Common myeloid progenitor, CD34-positive (primary cell): ENCODE data around the gene TSHZ3.

Source experiments
- CTCF ChIA-PET: fragments of 350-600 bp; sonication (Branson Sonifier 250); formaldehyde crosslinking; loops from one replicate; lab custom pipeline; 2021; ENCODE audit warnings: antibody characterized with exemption; lab: Charles Lee
- POLR2A ChIA-PET: fragments of 350-600 bp; sonication (Branson Sonifier 250); formaldehyde crosslinking; loops from one replicate; lab custom pipeline; 2021; ENCODE audit warnings: antibody characterized with exemption; lab: Charles Lee
- DNase-seq, 3 donors: peaks; one replicate each; pipeline versions ENCODE4 v3.0.0 to v3.0.0-alpha.2; 2013
- H3K27ac ChIP-seq, 2 experiments: 1 replicate in 1 of 2; 2 replicates in 1 of 2; pipeline ENCODE4 v1.7.0; 2013; ENCODE audit warnings: inconsistent platforms in 2 of 2, low read length in 2 of 2, mild to moderate bottlenecking in 2 of 2, low read depth in 1 of 2, moderate library complexity in 1 of 2; ENCODE audit not compliant: severe bottlenecking in 2 of 2, insufficient read depth in 1 of 2, poor library complexity in 1 of 2
- H3K27me3 ChIP-seq, 5 experiments: replicated peaks in 2 of 5; 1 replicate in 3 of 5; 2 replicates in 2 of 5; pipeline versions ENCODE4 v1.6.1 to v1.7.0; 2013; ENCODE audit warnings: low read length in 4 of 5, mild to moderate bottlenecking in 2 of 5, moderate library complexity in 2 of 5, inconsistent platforms in 1 of 5; ENCODE audit not compliant: insufficient read depth in 5 of 5, control insufficient read depth in 4 of 5
- H3K36me3 ChIP-seq, 4 experiments: 1 replicate in 2 of 4; 2 replicates in 2 of 4; pipeline versions ENCODE4 v1.6.1 to v1.7.0; 2013; ENCODE audit warnings: low read length in 3 of 4, control low read depth in 1 of 4, mild to moderate bottlenecking in 1 of 4; ENCODE audit not compliant: control insufficient read depth in 4 of 4, insufficient read depth in 4 of 4
- H3K4me1 ChIP-seq, 4 experiments: 1 replicate in 3 of 4; 2 replicates in 1 of 4; pipeline versions ENCODE4 v1.6.1 to v1.7.1; 2013; ENCODE audit warnings: low read length in 3 of 4, mild to moderate bottlenecking in 3 of 4, control low read depth in 1 of 4, inconsistent platforms in 1 of 4, moderate library complexity in 1 of 4; ENCODE audit not compliant: control insufficient read depth in 4 of 4, insufficient read depth in 4 of 4; ENCODE audit errors: control extremely low read depth in 1 of 4
- H3K4me3 ChIP-seq, 7 experiments: 1 replicate in 4 of 7; 2 replicates in 3 of 7; pipeline versions ENCODE4 v1.5.1 to v1.7.0; 2013; ENCODE audit warnings: mild to moderate bottlenecking in 7 of 7, low read length in 6 of 7, moderate library complexity in 6 of 7, inconsistent platforms in 2 of 7, low read depth in 2 of 7, control low read depth in 1 of 7; ENCODE audit not compliant: insufficient read depth in 4 of 7, control insufficient read depth in 1 of 7; ENCODE audit errors: extremely low read depth in 1 of 7
- H3K9me3 ChIP-seq, 5 experiments: 1 replicate in 4 of 5; 2 replicates in 1 of 5; pipeline versions ENCODE4 v1.6.1 to v1.7.1; 2013; ENCODE audit warnings: low read length in 4 of 5, mild to moderate bottlenecking in 2 of 5, inconsistent platforms in 1 of 5, low read depth in 1 of 5, moderate library complexity in 1 of 5; ENCODE audit not compliant: control insufficient read depth in 4 of 5, insufficient read depth in 2 of 5; ENCODE audit errors: control extremely low read depth in 1 of 5
- WGBS: methylation state at CpG from one replicate; pipeline ENCODE4 v1.1.5; 2013; ENCODE audit not compliant: insufficient coverage; 5-methylcytosine and 5-hydroxymethylcytosine counted together

Gene TSHZ3

DNA sequence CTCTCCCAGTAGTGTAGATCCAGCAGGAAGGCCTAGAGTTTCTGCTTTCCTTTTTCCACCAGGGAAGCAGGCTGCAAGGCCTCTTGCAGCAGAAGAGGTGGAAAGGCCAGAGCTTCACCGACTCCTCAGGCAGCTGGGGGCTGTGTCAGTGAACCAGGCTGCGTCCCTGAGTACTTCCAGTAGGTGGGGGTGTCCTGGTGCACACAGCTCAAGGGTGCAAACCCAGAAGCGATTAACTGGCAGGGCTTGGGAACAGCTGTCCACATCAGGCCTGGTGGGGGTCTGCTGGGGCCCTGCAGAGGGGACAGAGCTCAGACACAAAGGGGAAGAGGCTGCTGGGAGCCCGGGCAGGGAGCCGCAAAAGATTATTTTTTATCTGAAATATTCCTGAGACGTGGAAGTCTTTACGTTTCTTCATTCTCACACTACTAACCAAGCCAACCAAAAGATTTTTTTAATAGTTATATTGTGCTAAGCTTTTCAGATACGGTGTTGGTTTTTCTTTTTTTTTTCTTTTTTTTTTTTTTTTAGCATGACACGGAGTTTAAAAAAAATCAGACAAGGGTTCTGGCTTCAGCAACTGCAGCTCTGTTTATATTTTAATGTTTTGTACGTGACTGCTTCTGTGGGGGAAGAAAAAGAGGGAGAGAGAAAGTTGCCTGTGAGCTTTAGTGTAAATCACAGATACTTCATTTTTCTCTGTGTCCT lies 11.0 kb downstream of the TSHZ3 start:
- DNase-seq, result peak; percentile 59 to 81 (median 77)
- H3K4me1 ChIP-seq, result peaks cover 9 to 38% (median 34%) of the 10 kb centered on the region in 4 experiments
- POLR2A ChIA-PET, result interaction anchor here (0.5 to 0.6 kb wide), 2 partner anchors 8 to 663 kb away, joined by 3 to 4 read pairs; no protein-coding TSS in a partner anchor
- H3K27me3 ChIP-seq, result peaks cover 0 to 7% (median 0%) of the 10 kb centered on the region in 5 experiments
- H3K27ac ChIP-seq, result no peak overlapping the region
- 11% methylated on average over 3 of the region's 10 CpGs for WGBS
- no peaks in the 10 kb centered on the region for H3K36me3 ChIP-seq
- no peak overlapping the region for H3K4me3 ChIP-seq
- no peaks in the 10 kb centered on the region for H3K9me3 ChIP-seq
- CTCF ChIA-PET, result interaction anchor here (0.8 to 3.0 kb wide), 8 partner anchors 9 to 886 kb away, joined by 3 to 23 read pairs (median 5); no protein-coding TSS in a partner anchor

DNA sequence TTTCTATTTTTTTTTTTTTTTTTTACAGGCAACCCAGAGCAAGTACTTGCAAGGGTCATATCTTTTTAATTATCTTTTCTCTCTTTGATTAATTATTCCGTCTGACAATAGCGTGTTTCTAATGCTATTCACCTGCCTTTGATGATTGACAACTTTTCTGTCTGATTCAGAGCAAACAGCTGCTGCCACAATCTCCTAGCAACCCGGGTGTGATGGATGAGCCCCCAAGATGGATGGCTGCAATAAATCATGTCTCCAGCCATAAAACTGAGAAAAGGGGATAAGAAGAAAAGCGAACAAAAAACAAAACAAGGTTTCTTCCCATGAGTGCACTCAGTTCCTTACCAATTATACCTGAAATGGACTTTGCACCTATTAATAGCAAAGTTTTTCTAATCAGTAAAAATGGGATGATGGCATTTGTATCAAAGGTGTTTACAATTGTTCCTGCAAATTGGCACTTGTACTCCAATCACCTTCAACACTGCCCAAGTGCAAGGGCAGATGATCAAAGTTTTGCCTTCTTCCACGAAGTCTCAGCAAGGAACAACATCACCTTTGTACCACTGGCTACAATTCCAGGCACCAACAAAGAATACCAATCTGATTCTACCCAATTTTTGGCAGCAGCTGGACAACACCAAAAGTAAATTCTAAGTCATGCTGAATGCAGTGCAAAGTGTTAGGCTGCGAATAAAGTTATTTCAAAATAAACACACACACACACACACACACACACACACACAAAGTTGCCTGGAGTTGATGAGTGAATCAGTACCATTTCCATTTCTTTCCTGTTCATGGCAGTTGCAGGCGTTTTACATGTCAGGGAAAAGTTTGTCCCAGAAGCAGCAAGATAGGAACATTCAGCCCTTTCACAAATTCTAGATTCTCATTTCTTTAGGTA lies 12.0 kb downstream of the TSHZ3 start:
- POLR2A ChIA-PET, result no interaction called here

DNA sequence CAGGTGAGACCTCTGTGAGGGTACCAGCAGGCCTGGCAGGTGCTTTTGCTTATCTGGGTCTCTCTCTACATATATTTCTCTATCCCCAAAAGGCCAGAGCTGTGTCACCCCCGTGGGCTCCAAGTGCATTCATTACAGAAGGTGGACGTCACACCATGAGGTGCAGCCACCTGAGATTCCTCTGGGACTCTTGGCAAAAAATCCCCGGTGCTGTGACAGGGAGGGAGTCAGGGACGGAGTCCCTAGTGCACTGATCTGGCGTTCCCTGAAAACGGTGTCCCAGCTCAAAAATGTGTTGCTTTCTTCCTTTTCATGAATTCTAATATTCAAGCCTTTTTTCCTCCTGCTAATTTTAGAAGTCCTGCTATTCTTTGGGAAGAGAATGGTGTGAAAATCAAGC lies 13.5 kb downstream of the TSHZ3 start:
- Histone ChIP-seq H3K4me1 (peaks cover 5 to 28% (median 24%) of the 10 kb centered on the region in 4 experiments), H3K4me3 (no peak overlapping the region), H3K27ac (no peak overlapping the region), H3K27me3 (peaks cover 0 to 7% (median 0%) of the 10 kb centered on the region in 5 experiments), H3K36me3 (no peaks in the 10 kb centered on the region), H3K9me3 (no peaks in the 10 kb centered on the region)
- ChIA-PET CTCF (interaction anchor here (0.9 to 1.5 kb wide), 2 partner anchors 9 to 11 kb away, joined by 3 read pairs; no protein-coding TSS in a partner anchor), POLR2A (no interaction called here)
- 98% methylated on average over 5 of the region's 6 CpGs for WGBS
- DNase-seq, result no peak

More for the DNA sequence above, 12.0 kb downstream of the TSHZ3 start:
- no peaks in the 10 kb centered on the region for H3K36me3 ChIP-seq
- H3K9me3 ChIP-seq, result no peaks in the 10 kb centered on the region
- peaks cover 0 to 7% (median 0%) of the 10 kb centered on the region in 5 experiments for H3K27me3 ChIP-seq
- WGBS, result 96% methylated on average over 5 of the region's 7 CpGs
- DNase-seq, result no peak
- no peak overlapping the region for H3K4me3 ChIP-seq
- H3K4me1 ChIP-seq, result peaks cover 9 to 38% (median 34%) of the 10 kb centered on the region in 4 experiments
- CTCF ChIA-PET, result interaction anchor here (0.6 to 3.0 kb wide), 10 partner anchors 8 to 1577 kb away, joined by 3 to 23 read pairs (median 3); no protein-coding TSS in a partner anchor
- H3K27ac ChIP-seq, result no peak overlapping the region

DNA sequence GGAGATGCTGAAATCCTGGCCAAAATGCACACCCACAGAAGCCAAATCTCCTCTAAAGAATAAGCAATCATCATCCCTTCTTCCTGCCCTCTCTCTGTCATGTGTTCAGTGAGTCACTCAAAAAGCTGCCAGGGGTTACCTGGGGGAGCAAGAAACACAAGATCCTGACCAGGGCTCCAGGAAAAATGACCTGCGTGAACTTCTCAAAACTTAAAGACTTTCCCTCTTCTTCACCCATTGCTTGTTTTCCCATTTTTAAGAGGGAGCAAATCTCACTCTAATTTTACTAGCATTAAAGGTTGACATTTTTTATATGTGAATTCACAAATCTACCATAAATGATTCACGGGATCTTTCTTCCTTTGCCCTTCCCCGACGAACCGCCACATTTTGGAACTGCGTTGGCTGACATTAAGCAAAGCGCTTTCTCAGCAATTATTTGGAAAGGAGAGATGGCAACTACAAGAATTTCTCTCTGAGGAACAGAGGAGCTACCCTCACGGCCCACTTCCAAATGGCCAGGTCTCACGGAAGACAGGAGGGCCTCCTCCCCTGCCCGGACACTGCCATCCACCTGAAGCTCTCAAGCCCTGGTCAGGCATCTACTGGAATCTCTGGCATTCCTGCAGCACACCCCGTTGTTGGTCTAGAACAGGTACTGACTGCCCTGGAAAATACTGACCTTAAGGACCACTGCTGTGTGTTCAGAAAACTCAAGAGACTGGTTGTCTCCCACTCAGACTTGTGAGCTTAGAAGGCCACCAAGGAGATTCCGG lies 14.2 kb downstream of the TSHZ3 start:
- CTCF ChIA-PET, result interaction anchor here (0.9 to 1.5 kb wide), 2 partner anchors 9 to 12 kb away, joined by 3 read pairs; no protein-coding TSS in a partner anchor
- POLR2A ChIA-PET, result no interaction called here
- Histone ChIP-seq H3K36me3 (no peaks in the 10 kb centered on the region), H3K27me3 (peaks cover 0 to 7% (median 0%) of the 10 kb centered on the region in 5 experiments), H3K4me3 (no peak overlapping the region), H3K27ac (no peak overlapping the region), H3K4me1 (peaks cover 5 to 23% (median 20%) of the 10 kb centered on the region in 4 experiments), H3K9me3 (no peaks in the 10 kb centered on the region)
- 97% methylated on average over 12 of the region's 12 CpGs for WGBS
- no peak for DNase-seq

DNA sequence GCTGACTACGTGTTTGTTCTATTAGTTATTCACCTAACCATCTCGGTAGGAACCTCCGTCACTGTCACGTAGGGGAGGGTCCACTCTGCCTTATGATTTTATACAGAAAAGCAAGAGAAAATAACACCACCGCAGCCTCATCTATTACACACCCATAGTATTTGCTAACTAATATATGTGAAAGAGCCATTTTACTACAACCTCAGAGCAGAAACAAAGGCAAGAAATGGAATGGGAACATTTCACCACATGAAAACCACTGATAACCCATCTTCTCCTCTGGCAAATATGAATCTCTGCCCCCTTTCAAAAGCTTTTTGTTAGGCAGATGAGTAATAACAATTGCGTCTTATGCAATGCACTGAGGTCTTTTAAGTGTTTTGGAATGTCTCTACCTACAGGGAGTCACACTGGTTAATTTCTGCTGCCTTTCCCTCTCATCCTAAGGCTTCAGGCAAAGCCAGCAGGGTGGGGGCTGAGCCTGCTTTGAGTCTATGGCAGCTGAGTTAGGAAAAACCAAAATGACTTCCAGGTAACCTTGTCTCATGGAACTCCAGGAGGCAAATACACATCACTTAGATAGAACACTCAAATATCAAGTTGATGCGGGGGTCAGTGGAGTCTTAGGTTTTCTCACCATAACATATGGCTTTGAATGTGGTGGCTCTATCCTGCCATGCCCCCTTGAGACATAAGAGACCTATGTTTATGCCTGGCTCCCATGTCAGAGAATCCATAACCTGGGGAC lies 15.0 kb downstream of the TSHZ3 start:
- CTCF ChIA-PET, result no interaction called here
- H3K4me3 ChIP-seq, result no peak overlapping the region
- 92% methylated on average over 4 of the region's 7 CpGs for WGBS

DNA sequence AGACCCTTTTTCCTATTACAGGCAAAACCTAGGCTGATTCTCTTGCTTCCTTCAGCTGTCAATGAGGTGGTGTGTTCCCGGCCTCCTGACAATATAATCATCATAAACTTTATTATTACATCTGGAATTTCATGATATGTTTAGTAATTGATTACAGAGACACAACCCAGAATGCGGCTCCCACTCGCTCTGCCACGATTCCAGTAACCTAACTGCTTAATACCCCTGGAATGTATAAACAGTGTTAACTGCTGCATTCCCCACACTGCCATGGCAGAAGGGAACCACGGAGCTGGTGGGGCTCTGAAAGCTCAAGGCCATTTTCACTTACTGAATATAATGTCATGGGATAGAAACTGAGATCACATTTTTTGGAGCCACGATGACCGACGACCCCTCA lies 17.1 kb downstream of the TSHZ3 start:
- POLR2A ChIA-PET, result no interaction called here

More for the DNA sequence above, 15.0 kb downstream of the TSHZ3 start:
- no peaks in the 10 kb centered on the region for H3K36me3 ChIP-seq
- POLR2A ChIA-PET, result no interaction called here
- no peak overlapping the region for H3K27ac ChIP-seq
- no peaks in the 10 kb centered on the region for H3K9me3 ChIP-seq
- peaks cover 2 to 15% (median 12%) of the 10 kb centered on the region in 4 experiments for H3K4me1 ChIP-seq
- DNase-seq, result no peak
- peaks cover 0 to 7% (median 0%) of the 10 kb centered on the region in 5 experiments for H3K27me3 ChIP-seq

More for the DNA sequence above, 17.1 kb downstream of the TSHZ3 start:
- H3K27ac ChIP-seq, result no peak overlapping the region
- H3K9me3 ChIP-seq, result no peaks in the 10 kb centered on the region
- CTCF ChIA-PET, result interaction anchor here (0.7 kb wide), 1 partner anchor 96 kb away, joined by 3 read pairs; no protein-coding TSS in a partner anchor
- H3K27me3 ChIP-seq, result peaks cover 0 to 7% (median 0%) of the 10 kb centered on the region in 5 experiments
- H3K4me3 ChIP-seq, result no peak overlapping the region
- DNase-seq, result no peak
- 97% methylated on average over 3 of the region's 8 CpGs for WGBS
- H3K36me3 ChIP-seq, result no peaks in the 10 kb centered on the region
- no peaks in the 10 kb centered on the region for H3K4me1 ChIP-seq
